ENCODE data around the gene ANKFN1. TPM values are rescaled to one million over a fixed set of nuclear protein-coding genes. Genes with fewer than 3 reads are reported as not detected.

The ANKFN1 gene
- total and polyA plus RNA-seq, 2 of the 13 experiments (the other 11 are each of a cell fraction or from before 2014, with no cell fraction given), result not detected

DNA sequence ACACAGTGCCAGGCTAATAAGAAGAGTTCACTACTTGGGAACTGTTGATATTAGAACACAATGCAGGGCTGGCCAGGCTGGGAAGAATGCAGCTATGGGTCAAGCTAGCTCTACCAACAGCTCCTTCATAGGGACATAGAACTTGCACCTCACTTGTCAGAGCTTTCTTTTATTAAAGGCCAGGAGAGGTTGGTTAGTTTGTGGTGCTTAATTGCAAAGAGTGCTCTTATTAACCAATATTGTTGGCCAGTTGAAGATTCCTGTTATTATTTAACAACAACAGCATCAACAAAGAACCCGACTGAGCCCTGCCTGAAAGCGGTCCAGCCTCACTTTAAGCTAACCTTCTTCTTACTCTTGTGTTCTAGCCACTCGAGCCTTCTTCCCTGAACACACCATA is 43.4 kb upstream of the ANKFN1 start (continued):
- TF ChIP-seq, protein P1, sequence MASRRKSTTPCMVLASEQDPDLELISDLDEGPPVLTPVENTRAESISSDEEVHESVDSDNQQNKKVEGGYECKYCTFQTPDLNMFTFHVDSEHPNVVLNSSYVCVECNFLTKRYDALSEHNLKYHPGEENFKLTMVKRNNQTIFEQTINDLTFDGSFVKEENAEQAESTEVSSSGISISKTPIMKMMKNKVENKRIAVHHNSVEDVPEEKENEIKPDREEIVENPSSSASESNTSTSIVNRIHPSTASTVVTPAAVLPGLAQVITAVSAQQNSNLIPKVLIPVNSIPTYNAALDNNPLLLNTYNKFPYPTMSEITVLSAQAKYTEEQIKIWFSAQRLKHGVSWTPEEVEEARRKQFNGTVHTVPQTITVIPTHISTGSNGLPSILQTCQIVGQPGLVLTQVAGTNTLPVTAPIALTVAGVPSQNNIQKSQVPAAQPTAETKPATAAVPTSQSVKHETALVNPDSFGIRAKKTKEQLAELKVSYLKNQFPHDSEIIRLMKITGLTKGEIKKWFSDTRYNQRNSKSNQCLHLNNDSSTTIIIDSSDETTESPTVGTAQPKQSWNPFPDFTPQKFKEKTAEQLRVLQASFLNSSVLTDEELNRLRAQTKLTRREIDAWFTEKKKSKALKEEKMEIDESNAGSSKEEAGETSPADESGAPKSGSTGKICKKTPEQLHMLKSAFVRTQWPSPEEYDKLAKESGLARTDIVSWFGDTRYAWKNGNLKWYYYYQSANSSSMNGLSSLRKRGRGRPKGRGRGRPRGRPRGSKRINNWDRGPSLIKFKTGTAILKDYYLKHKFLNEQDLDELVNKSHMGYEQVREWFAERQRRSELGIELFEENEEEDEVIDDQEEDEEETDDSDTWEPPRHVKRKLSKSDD (CRISPR knock-in tag; IDR thresholded peaks at IDR 0.05; ENCODE audit: low read depth), result no peak
- TF ChIP-seq, protein P2, sequence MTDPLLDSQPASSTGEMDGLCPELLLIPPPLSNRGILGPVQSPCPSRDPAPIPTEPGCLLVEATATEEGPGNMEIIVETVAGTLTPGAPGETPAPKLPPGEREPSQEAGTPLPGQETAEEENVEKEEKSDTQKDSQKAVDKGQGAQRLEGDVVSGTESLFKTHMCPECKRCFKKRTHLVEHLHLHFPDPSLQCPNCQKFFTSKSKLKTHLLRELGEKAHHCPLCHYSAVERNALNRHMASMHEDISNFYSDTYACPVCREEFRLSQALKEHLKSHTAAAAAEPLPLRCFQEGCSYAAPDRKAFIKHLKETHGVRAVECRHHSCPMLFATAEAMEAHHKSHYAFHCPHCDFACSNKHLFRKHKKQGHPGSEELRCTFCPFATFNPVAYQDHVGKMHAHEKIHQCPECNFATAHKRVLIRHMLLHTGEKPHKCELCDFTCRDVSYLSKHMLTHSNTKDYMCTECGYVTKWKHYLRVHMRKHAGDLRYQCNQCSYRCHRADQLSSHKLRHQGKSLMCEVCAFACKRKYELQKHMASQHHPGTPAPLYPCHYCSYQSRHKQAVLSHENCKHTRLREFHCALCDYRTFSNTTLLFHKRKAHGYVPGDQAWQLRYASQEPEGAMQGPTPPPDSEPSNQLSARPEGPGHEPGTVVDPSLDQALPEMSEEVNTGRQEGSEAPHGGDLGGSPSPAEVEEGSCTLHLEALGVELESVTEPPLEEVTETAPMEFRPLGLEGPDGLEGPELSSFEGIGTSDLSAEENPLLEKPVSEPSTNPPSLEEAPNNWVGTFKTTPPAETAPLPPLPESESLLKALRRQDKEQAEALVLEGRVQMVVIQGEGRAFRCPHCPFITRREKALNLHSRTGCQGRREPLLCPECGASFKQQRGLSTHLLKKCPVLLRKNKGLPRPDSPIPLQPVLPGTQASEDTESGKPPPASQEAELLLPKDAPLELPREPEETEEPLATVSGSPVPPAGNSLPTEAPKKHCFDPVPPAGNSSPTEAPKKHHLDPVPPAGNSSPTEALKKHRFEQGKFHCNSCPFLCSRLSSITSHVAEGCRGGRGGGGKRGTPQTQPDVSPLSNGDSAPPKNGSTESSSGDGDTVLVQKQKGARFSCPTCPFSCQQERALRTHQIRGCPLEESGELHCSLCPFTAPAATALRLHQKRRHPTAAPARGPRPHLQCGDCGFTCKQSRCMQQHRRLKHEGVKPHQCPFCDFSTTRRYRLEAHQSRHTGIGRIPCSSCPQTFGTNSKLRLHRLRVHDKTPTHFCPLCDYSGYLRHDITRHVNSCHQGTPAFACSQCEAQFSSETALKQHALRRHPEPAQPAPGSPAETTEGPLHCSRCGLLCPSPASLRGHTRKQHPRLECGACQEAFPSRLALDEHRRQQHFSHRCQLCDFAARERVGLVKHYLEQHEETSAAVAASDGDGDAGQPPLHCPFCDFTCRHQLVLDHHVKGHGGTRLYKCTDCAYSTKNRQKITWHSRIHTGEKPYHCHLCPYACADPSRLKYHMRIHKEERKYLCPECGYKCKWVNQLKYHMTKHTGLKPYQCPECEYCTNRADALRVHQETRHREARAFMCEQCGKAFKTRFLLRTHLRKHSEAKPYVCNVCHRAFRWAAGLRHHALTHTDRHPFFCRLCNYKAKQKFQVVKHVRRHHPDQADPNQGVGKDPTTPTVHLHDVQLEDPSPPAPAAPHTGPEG (CRISPR knock-in tag; IDR thresholded peaks at IDR 0.05), result no peak
- no peak for TF ChIP-seq ZSCAN30 (CRISPR knock-in tag; IDR thresholded peaks at IDR 0.05)
- no peak for TF ChIP-seq PHF5A (CRISPR knock-in tag; IDR thresholded peaks at IDR 0.05; ENCODE audit: low read depth, unreplicated experiment)
- no peak for TF ChIP-seq NFATC3 (CRISPR knock-in tag; IDR thresholded peaks at IDR 0.05)
- TF ChIP-seq, protein P3, sequence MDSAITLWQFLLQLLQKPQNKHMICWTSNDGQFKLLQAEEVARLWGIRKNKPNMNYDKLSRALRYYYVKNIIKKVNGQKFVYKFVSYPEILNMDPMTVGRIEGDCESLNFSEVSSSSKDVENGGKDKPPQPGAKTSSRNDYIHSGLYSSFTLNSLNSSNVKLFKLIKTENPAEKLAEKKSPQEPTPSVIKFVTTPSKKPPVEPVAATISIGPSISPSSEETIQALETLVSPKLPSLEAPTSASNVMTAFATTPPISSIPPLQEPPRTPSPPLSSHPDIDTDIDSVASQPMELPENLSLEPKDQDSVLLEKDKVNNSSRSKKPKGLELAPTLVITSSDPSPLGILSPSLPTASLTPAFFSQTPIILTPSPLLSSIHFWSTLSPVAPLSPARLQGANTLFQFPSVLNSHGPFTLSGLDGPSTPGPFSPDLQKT (CRISPR knock-in tag; IDR thresholded peaks at IDR 0.05; ENCODE audit: borderline replicate concordance), result no peak
- no peak for TF ChIP-seq RORA (CRISPR knock-in tag; IDR thresholded peaks at IDR 0.05)
- TF ChIP-seq ZNF468 (CRISPR knock-in tag; IDR thresholded peaks at IDR 0.05), result no peak
- no peak for TF ChIP-seq PHF8 (CRISPR knock-in tag; IDR thresholded peaks at IDR 0.05)
- TF ChIP-seq ZNF619 (CRISPR knock-in tag; IDR thresholded peaks at IDR 0.05), result no peak

Data from HepG2 (cell line).